Hepatocyte (in vitro differentiated cells): ENCODE measurements around the gene VIPR2. TPM values are rescaled to one million over a fixed set of nuclear protein-coding genes. Genes with fewer than 3 reads are reported as not detected.

ENCODE experiments used
- DNase-seq: peaks from one replicate; pipeline ENCODE4 v3.0.0-alpha.2; 2016; ENCODE audit warnings: low spot score
- H2AFZ ChIP-seq: fragments of 200-600 bp; sonication (generic); 2 replicates; pipeline ENCODE4 v1.6.0; 2016; ENCODE audit warnings: antibody characterized with exemption, mild to moderate bottlenecking
- H3K27ac ChIP-seq: fragments of 200-600 bp; sonication (generic); 2 replicates; pipeline ENCODE4 v1.5.1; 2016; ENCODE audit warnings: mild to moderate bottlenecking
- H3K27me3 ChIP-seq: fragments of 200-600 bp; sonication (generic); 2 replicates; pipeline ENCODE4 v1.6.1; 2016
- H3K36me3 ChIP-seq: fragments of 200-600 bp; sonication (generic); replicated peaks from 2 replicates; pipeline ENCODE4 v1.5.1; 2016; ENCODE audit warnings: low read depth; ENCODE audit not compliant: insufficient read depth
- H3K4me1 ChIP-seq: fragments of 200-600 bp; sonication (generic); 2 replicates; pipeline ENCODE4 v1.5.1; 2016; ENCODE audit warnings: mild to moderate bottlenecking, moderate library complexity; ENCODE audit not compliant: insufficient read depth
- H3K4me2 ChIP-seq: fragments of 200-600 bp; sonication (generic); 2 replicates; pipeline ENCODE4 v1.6.0; 2016
- H3K4me3 ChIP-seq: fragments of 200-600 bp; sonication (generic); 2 replicates; pipeline ENCODE4 v1.5.1; 2016; ENCODE audit warnings: mild to moderate bottlenecking
- H3K79me2 ChIP-seq: fragments of 200-600 bp; sonication (generic); 2 replicates; pipeline ENCODE4 v1.6.0; 2017; ENCODE audit warnings: mild to moderate bottlenecking
- H3K9me2 ChIP-seq: fragments of 200-600 bp; sonication (generic); replicated peaks from 2 replicates; pipeline ENCODE4 v1.6.0; 2017; ENCODE audit warnings: mild to moderate bottlenecking; ENCODE audit not compliant: insufficient read depth
- H3K9me3 ChIP-seq: fragments of 200-600 bp; sonication (generic); 2 replicates; pipeline ENCODE4 v1.5.1; 2016; ENCODE audit warnings: low read depth, mild to moderate bottlenecking
- H4K20me1 ChIP-seq: fragments of 200-600 bp; sonication (generic); 2 replicates; pipeline ENCODE4 v1.6.0; 2016; ENCODE audit warnings: mild to moderate bottlenecking; ENCODE audit not compliant: insufficient read depth, poor library complexity, severe bottlenecking
- CTCF ChIP-seq: fragments of 200-600 bp; sonication (generic); IDR thresholded peaks from 2 replicates; pipeline ENCODE4 v1.5.1; 2016; ENCODE audit warnings: antibody characterized with exemption, mild to moderate bottlenecking; ENCODE audit not compliant: poor library complexity
- EZH2 ChIP-seq: fragments of 200-600 bp; sonication (generic); IDR thresholded peaks from 2 replicates; pipeline ENCODE4 v1.6.1; 2016; ENCODE audit warnings: antibody characterized with exemption, mild to moderate bottlenecking, borderline replicate concordance
- EZH2phosphoT487 ChIP-seq: fragments of 200-600 bp; sonication (generic); IDR thresholded peaks from one replicate; pipeline ENCODE4 v1.6.1; 2018; ENCODE audit warnings: antibody characterized with exemption, mild to moderate bottlenecking, low read depth, moderate library complexity; ENCODE audit not compliant: unreplicated experiment, severe bottlenecking
- WGBS: methylation state at CpG from one replicate; pipeline ENCODE4 v1.1.6; 2016; ENCODE audit warnings: low lambda C conversion rate; ENCODE audit errors: missing lambda C conversion rate; 5-methylcytosine and 5-hydroxymethylcytosine counted together
- polyA plus RNA-seq: library from polyadenylated mRNA; unstranded; fragments of >200 nt; fragmentation: Nextera tagmentation; extraction: Ambion mirVana; gene quantifications from 2 replicates; pipeline ENCODE4 v1.2.1, GENCODE V29; 2016
- total RNA-seq: library from RNA; depleted of rRNA; stranded (reverse); fragments of >200 nt; gene quantifications from 2 replicates; pipeline ENCODE4 v1.2.3, GENCODE V29; 2014

Gene VIPR2
- total and polyA plus RNA-seq, 2 experiments from 2014 or later: 2.7 to 3.4 TPM

GRCh38 chr7:159012353-159013069 lies 132.2 kb downstream of the VIPR2 start:
- peak; percentile 69 for TF ChIP-seq EZH2phosphoT487
- no peak for TF ChIP-seq EZH2
- no peak for TF ChIP-seq CTCF
- Histone ChIP-seq H3K9me2 (no peaks in the 10 kb centered on the region), H3K4me1 (peaks cover 39% of the 10 kb centered on the region), H3K79me2 (no peaks in the 10 kb centered on the region), H3K9me3 (no peaks in the 10 kb centered on the region), H2AFZ (peak overlapping the region; percentile 28), H3K27me3 (no peaks in the 10 kb centered on the region), H4K20me1 (no peaks in the 10 kb centered on the region), H3K36me3 (no peaks in the 10 kb centered on the region), H3K4me2 (peak overlapping the region; percentile 60), H3K4me3 (no peak overlapping the region), H3K27ac (peak overlapping the region; percentile 84)
- peak; percentile 62 for DNase-seq
- 38% methylated on average over 12 of the region's 12 CpGs for WGBS

- Histone ChIP-seq H3K79me2 (no peaks in the 10 kb centered on the region), H3K27me3 (no peaks in the 10 kb centered on the region), H3K4me1 (peaks cover 39% of the 10 kb centered on the region), H3K4me2 (no peak overlapping the region), H2AFZ (no peak overlapping the region), H3K36me3 (no peaks in the 10 kb centered on the region), H3K4me3 (no peak overlapping the region), H3K27ac (peak overlapping the region; percentile 84), H4K20me1 (no peaks in the 10 kb centered on the region), H3K9me3 (no peaks in the 10 kb centered on the region), H3K9me2 (no peaks in the 10 kb centered on the region)
- WGBS: 84% methylated on average over 3 of the region's 3 CpGs
- no peak for DNase-seq
- no peak for TF ChIP-seq CTCF
- TF ChIP-seq EZH2phosphoT487: no peak
- no peak for TF ChIP-seq EZH2
Measured at GRCh38 chr7:159011722-159012022, 133.0 kb downstream of the VIPR2 start.

GRCh38 chr7:159010937-159011721 lies 133.5 kb downstream of the VIPR2 start:
- no peak for TF ChIP-seq EZH2
- no peak for TF ChIP-seq CTCF
- no peak for TF ChIP-seq EZH2phosphoT487
- Histone ChIP-seq H3K4me1 (peaks cover 37% of the 10 kb centered on the region), H3K4me2 (no peak overlapping the region), H2AFZ (no peak overlapping the region), H3K36me3 (no peaks in the 10 kb centered on the region), H3K9me3 (no peaks in the 10 kb centered on the region), H3K4me3 (no peak overlapping the region), H3K27ac (no peak overlapping the region), H3K79me2 (no peaks in the 10 kb centered on the region), H4K20me1 (no peaks in the 10 kb centered on the region), H3K9me2 (no peaks in the 10 kb centered on the region), H3K27me3 (no peaks in the 10 kb centered on the region)
- DNase-seq: no peak
- WGBS: 85% methylated on average over 15 of the region's 15 CpGs
